Colonic mucosa (tissue), 4 donors: Measurements from ENCODE around the gene VPS8. TPM values are rescaled to one million over a fixed set of nuclear protein-coding genes. Genes with fewer than 3 reads are reported as not detected.

Source experiments
- DNase-seq: peaks from one replicate; pipeline ENCODE4 v3.0.0-alpha.2; 2020
- H3K27ac ChIP-seq: fragments of 200-600 bp; one replicate; pipeline ENCODE4 v1.8.0; 2021
- H3K27me3 ChIP-seq: fragments of 200-600 bp; one replicate; pipeline ENCODE4 v1.8.0; 2021
- H3K36me3 ChIP-seq: fragments of 200-600 bp; one replicate; pipeline ENCODE4 v1.8.0; 2021
- H3K4me1 ChIP-seq: fragments of 200-600 bp; one replicate; pipeline ENCODE4 v1.8.0; 2021; ENCODE audit warnings: mild to moderate bottlenecking
- H3K4me3 ChIP-seq: fragments of 200-600 bp; one replicate; pipeline ENCODE4 v1.8.0; 2021
- H3K9ac ChIP-seq, 2 donors: one replicate each; pipeline ENCODE4 v1.7.0; 2013; ENCODE audit warnings: control low read depth in 2 of 2, low read depth in 2 of 2, low read length in 2 of 2
- H3K9me3 ChIP-seq: fragments of 200-600 bp; one replicate; pipeline ENCODE4 v1.8.0; 2021
- CTCF ChIP-seq: fragments of 200-600 bp; IDR thresholded peaks from one replicate; pipeline ENCODE4 v1.8.0; 2022; ENCODE audit warnings: antibody characterized with exemption, mild to moderate bottlenecking
- intact Hi-C: fragments of 100-400 bp; cut with DNase I; formaldehyde crosslinking; loops from one replicate; pipeline ENCODE4 v1.14.1; 2022
- total RNA-seq, 2 donors: library from RNA; stranded (reverse); fragmentation: NEBNext Ultra II Directional in 1 of 2; extraction: Animal tissue kit (Norgen Biotek cat#: 25700) in 1 of 2; gene quantifications; one replicate each; pipeline ENCODE4 v1.2.1, GENCODE V29; 2021
- donor health status: healthy.
- donor health status: DM: no; HTN: no; CAD: no.
- donor health status: DM: no; HTN: no; CAD: no.

Gene VPS8
- total RNA-seq, 2 donors from 2014 or later: 43.7 to 54.8 TPM

GRCh38 chr3:184801241-184801785 lies 10.7 kb upstream of the VPS8 start:
- H3K4me3 ChIP-seq: no peak overlapping the region
- no peak overlapping the region for H3K9ac ChIP-seq
- DNase-seq: no peak
- H3K9me3 ChIP-seq: no peaks in the 10 kb centered on the region
- H3K4me1 ChIP-seq: peaks cover 4% of the 10 kb centered on the region
- TF ChIP-seq CTCF: no peak
- H3K36me3 ChIP-seq: no peaks in the 10 kb centered on the region
- no peaks in the 10 kb centered on the region for H3K27me3 ChIP-seq
- intact Hi-C loops: no loop called here
- H3K27ac ChIP-seq: no peak overlapping the region

GRCh38 chr3:184802150-184802549 lies 9.8 kb upstream of the VPS8 start:
- intact Hi-C loops: no loop called here
- Histone ChIP-seq H3K4me3 (no peak overlapping the region), H3K9me3 (no peaks in the 10 kb centered on the region), H3K9ac (no peak overlapping the region), H3K36me3 (no peaks in the 10 kb centered on the region), H3K4me1 (peaks cover 4% of the 10 kb centered on the region), H3K27ac (no peak overlapping the region), H3K27me3 (no peaks in the 10 kb centered on the region)
- DNase-seq: no peak
- TF ChIP-seq CTCF: no peak

GRCh38 chr3:184804801-184805200 lies 7.2 kb upstream of the VPS8 start:
- H3K27ac ChIP-seq: peak overlapping the region; percentile 5
- no peaks in the 10 kb centered on the region for H3K4me1 ChIP-seq
- no peak for TF ChIP-seq CTCF
- no peaks in the 10 kb centered on the region for H3K27me3 ChIP-seq
- H3K36me3 ChIP-seq: no peaks in the 10 kb centered on the region
- intact Hi-C loops: no loop called here
- H3K4me3 ChIP-seq: no peak overlapping the region
- H3K9ac ChIP-seq: no peak overlapping the region
- no peak for DNase-seq
- H3K9me3 ChIP-seq: no peaks in the 10 kb centered on the region

- Histone ChIP-seq H3K9me3 (no peaks in the 10 kb centered on the region), H3K36me3 (no peaks in the 10 kb centered on the region), H3K4me1 (no peaks in the 10 kb centered on the region), H3K27me3 (no peaks in the 10 kb centered on the region), H3K27ac (peak overlapping the region; percentile 5), H3K9ac (no peak overlapping the region), H3K4me3 (no peak overlapping the region)
- no peak for DNase-seq
- no peak for TF ChIP-seq CTCF
- intact Hi-C loops: no loop called here
These were observed 6.5 kb upstream of the VPS8 start for GRCh38 chr3:184805351-184806038.

- Histone ChIP-seq H3K9ac (no peak overlapping the region), H3K9me3 (no peaks in the 10 kb centered on the region), H3K27me3 (no peaks in the 10 kb centered on the region), H3K4me3 (no peak overlapping the region), H3K36me3 (no peaks in the 10 kb centered on the region), H3K27ac (no peak overlapping the region), H3K4me1 (no peaks in the 10 kb centered on the region)
- no peak for DNase-seq
- TF ChIP-seq CTCF: no peak
- intact Hi-C loops: no loop called here
These were observed 5.2 kb upstream of the VPS8 start for GRCh38 chr3:184806567-184807271.
